Measurements from ENCODE around the gene TSPAN9. TPM values are rescaled to one million over a fixed set of nuclear protein-coding genes. Genes with fewer than 3 reads are reported as not detected.
A peak's percentile ranks its signal among the peaks of the same experiment; 100 is the strongest.

The TSPAN9 gene
- total RNA-seq, 1 experiment from 2014 or later = 9.6 TPM

DNA sequence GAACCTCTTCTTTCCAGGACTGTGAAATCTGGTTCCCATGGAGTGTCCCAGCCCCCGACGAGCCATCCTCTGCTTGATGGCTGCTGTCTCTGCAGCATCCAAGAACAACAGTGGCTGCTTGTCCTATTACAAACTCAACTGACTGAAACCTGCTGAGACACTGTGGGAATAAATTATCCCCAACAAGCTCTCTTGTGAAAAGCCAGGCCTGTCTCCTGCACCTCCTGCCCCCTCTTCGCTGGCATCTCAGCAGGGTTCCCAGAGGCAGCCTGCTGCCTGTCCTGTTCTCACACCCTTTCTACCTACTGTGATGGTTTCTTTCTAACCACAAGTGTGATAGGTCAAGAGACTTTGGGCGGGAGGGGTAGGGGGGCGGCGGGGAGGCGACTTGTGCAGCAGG lies 180.2 kb downstream of the TSPAN9 start:
- no peaks in the 10 kb centered on the region for H3K4me1 ChIP-seq (replicated peaks; ENCODE audit: insufficient read depth)

DNA sequence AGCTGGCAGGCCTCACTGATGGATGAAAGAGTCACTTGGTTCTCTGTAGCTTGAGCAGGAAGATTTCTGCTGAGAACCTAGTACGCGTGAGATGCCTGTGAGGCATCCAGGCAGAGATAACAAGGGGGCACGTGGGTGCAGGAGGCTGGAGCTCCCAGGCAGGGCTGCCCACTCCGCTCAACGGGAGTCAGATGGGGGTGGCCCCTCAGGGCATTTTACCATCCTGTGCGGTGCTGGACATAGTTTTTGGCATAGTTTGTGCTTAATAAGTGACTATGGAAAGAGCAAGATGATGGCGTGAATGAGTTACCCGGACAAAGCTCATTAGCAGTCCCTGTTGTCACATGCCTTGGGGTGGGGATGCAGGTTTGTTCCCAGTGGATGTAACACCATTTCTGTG lies 182.8 kb downstream of the TSPAN9 start:
- intact Hi-C loops (cut with micrococcal nuclease; ENCODE audit: unreplicated experiment) = no loop called here
- no peak overlapping the region for H3K27ac ChIP-seq
- H3K27me3 ChIP-seq (ENCODE audit: insufficient read depth, low read depth) = 0 out of 2 replicates have a peak, but pooled peaks cover 12% of the 10 kb centered on the region
- no peaks in the 10 kb centered on the region for H3K79me2 ChIP-seq (ENCODE audit: low read depth)
- no peaks in the 10 kb centered on the region for H3F3A ChIP-seq (ENCODE audit: insufficient read depth, low read depth)
- H4K20me1 ChIP-seq (ENCODE audit: insufficient read depth) = no peaks in the 10 kb centered on the region; the same call in 1 of the 2 replicates
- ChIA-PET POLR2A (ENCODE audit: unreplicated experiment) (no interaction called here), CTCF (interaction anchor here (0.6 kb wide), 1 partner anchor 731 kb away, joined by 3 read pairs; no protein-coding TSS in a partner anchor)
- H3K9me3 ChIP-seq (ENCODE audit: insufficient read depth, low read depth) = no peaks in the 10 kb centered on the region
- H3K36me3 ChIP-seq (ENCODE audit: low read depth) = no peaks in the 10 kb centered on the region
- no peaks in the 10 kb centered on the region for H3K4me1 ChIP-seq (replicated peaks; ENCODE audit: insufficient read depth)
- BruUV-seq (replicated peaks) = no TSS peak
- no peak overlapping the region for H2AFZ ChIP-seq
- DNase-seq = no peak
- no peaks in the 10 kb centered on the region for H3K9me2 ChIP-seq (ENCODE audit: insufficient read depth)
- H3K4me2 ChIP-seq = no peak overlapping the region
- no peak overlapping the region for H3K4me3 ChIP-seq
- TF ChIP-seq, protein P1, sequence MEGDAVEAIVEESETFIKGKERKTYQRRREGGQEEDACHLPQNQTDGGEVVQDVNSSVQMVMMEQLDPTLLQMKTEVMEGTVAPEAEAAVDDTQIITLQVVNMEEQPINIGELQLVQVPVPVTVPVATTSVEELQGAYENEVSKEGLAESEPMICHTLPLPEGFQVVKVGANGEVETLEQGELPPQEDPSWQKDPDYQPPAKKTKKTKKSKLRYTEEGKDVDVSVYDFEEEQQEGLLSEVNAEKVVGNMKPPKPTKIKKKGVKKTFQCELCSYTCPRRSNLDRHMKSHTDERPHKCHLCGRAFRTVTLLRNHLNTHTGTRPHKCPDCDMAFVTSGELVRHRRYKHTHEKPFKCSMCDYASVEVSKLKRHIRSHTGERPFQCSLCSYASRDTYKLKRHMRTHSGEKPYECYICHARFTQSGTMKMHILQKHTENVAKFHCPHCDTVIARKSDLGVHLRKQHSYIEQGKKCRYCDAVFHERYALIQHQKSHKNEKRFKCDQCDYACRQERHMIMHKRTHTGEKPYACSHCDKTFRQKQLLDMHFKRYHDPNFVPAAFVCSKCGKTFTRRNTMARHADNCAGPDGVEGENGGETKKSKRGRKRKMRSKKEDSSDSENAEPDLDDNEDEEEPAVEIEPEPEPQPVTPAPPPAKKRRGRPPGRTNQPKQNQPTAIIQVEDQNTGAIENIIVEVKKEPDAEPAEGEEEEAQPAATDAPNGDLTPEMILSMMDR (conservative IDR thresholded peaks at IDR 0.05) = no peak
- no peak for TF ChIP-seq EZH2 (IDR thresholded peaks at IDR 0.05; ENCODE audit: low read depth)

More for the DNA sequence above, 180.2 kb downstream of the TSPAN9 start:
- Histone ChIP-seq H3K27me3 (ENCODE audit: insufficient read depth, low read depth) (0 out of 2 replicates have a peak, but pooled peaks cover 12% of the 10 kb centered on the region), H3K9me3 (ENCODE audit: insufficient read depth, low read depth) (no peaks in the 10 kb centered on the region), H3K4me3 (no peak overlapping the region), H3K4me2 (no peak overlapping the region), H3K79me2 (ENCODE audit: low read depth) (no peaks in the 10 kb centered on the region), H3K36me3 (ENCODE audit: low read depth) (no peaks in the 10 kb centered on the region), H3K27ac (no peak overlapping the region), H3F3A (ENCODE audit: insufficient read depth, low read depth) (no peaks in the 10 kb centered on the region), H3K9me2 (ENCODE audit: insufficient read depth) (no peaks in the 10 kb centered on the region), H2AFZ (no peak overlapping the region), H4K20me1 (ENCODE audit: insufficient read depth) (no peaks in the 10 kb centered on the region; the same call in 1 of the 2 replicates)
- BruUV-seq (replicated peaks) = no TSS peak
- DNase-seq = peak; percentile 18 to 39
- CTCF ChIA-PET = no interaction called here
- TF ChIP-seq, protein P1 (conservative IDR thresholded peaks at IDR 0.05) = no peak
- no peak for TF ChIP-seq EZH2 (IDR thresholded peaks at IDR 0.05; ENCODE audit: low read depth)
- intact Hi-C loops (cut with micrococcal nuclease; ENCODE audit: unreplicated experiment) = no loop called here
- POLR2A ChIA-PET (ENCODE audit: unreplicated experiment) = no interaction called here

DNA sequence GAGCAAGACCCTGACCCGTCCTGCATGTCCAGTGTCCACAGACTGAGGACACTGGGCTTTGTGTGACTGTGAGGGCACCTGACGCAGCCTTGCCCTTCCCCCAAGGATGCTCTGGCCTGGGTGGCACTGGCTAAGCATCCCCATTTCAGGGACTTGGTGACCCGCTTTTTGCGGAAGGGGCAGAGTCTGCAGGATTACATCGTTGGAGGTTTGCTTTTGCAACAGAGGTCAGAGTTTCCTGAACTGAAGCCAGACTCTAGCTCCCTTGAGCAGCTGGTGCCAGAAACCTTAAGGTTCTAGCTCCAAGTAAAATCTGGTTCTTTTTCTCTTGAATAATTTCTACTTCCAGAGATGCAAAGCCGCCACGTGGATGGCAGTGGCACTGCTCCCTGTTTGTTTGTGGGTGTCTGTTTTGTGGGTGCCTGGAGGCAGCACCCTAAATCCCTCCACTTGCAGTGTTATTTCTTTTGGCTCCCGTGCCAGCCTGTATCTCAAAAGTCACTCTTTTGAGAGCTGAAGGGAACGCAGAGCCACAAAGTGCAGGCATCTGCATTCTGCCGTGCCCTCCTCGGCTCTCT lies 184.7 kb downstream of the TSPAN9 start:
- CTCF ChIA-PET = interaction anchor here (0.7 kb wide), 1 partner anchor 147 kb away, joined by 4 read pairs; no protein-coding TSS in a partner anchor
- no peaks in the 10 kb centered on the region for H3K9me2 ChIP-seq (ENCODE audit: insufficient read depth)
- POLR2A ChIA-PET (ENCODE audit: unreplicated experiment) = no interaction called here
- intact Hi-C loops (cut with micrococcal nuclease; ENCODE audit: unreplicated experiment) = no loop called here
- no peak overlapping the region for H3K27ac ChIP-seq
- H3K36me3 ChIP-seq (ENCODE audit: low read depth) = no peaks in the 10 kb centered on the region
- H3K4me3 ChIP-seq = no peak overlapping the region
- DNase-seq = no peak
- H2AFZ ChIP-seq = no peak overlapping the region
- no peaks in the 10 kb centered on the region for H3K79me2 ChIP-seq (ENCODE audit: low read depth)
- no peak for TF ChIP-seq EZH2 (IDR thresholded peaks at IDR 0.05; ENCODE audit: low read depth)
- TF ChIP-seq, protein P1 (conservative IDR thresholded peaks at IDR 0.05) = no peak
- no peaks in the 10 kb centered on the region; the same call in 1 of the 2 replicates for H4K20me1 ChIP-seq (ENCODE audit: insufficient read depth)
- peaks cover 14% of the 10 kb centered on the region; the same call in 1 of the 2 replicates for H3K27me3 ChIP-seq (ENCODE audit: insufficient read depth, low read depth)
- no peaks in the 10 kb centered on the region for H3K9me3 ChIP-seq (ENCODE audit: insufficient read depth, low read depth)
- H3F3A ChIP-seq (ENCODE audit: insufficient read depth, low read depth) = no peaks in the 10 kb centered on the region
- no peaks in the 10 kb centered on the region for H3K4me1 ChIP-seq (replicated peaks; ENCODE audit: insufficient read depth)
- no peak overlapping the region for H3K4me2 ChIP-seq
- no TSS peak for BruUV-seq (replicated peaks)
